DOHH2 (cell line): ENCODE measurements around the gene FAM53B.

Source experiments
- CTCF ChIP-seq: fragments of 200-600 bp; sonication (generic); IDR thresholded peaks from one replicate; pipeline ENCODE4 v1.5.1; 2014; ENCODE audit warnings: antibody characterized with exemption, mild to moderate bottlenecking, low read depth, low read length; ENCODE audit not compliant: poor library complexity, severe bottlenecking
- EZH2phosphoT487 ChIP-seq: fragments of 200-600 bp; sonication (generic); IDR thresholded peaks from 2 replicates; pipeline ENCODE4 v1.6.1; 2017; ENCODE audit warnings: borderline replicate concordance, mild to moderate bottlenecking, antibody characterized with exemption, low read length, moderate library complexity, mixed read lengths

DNA sequence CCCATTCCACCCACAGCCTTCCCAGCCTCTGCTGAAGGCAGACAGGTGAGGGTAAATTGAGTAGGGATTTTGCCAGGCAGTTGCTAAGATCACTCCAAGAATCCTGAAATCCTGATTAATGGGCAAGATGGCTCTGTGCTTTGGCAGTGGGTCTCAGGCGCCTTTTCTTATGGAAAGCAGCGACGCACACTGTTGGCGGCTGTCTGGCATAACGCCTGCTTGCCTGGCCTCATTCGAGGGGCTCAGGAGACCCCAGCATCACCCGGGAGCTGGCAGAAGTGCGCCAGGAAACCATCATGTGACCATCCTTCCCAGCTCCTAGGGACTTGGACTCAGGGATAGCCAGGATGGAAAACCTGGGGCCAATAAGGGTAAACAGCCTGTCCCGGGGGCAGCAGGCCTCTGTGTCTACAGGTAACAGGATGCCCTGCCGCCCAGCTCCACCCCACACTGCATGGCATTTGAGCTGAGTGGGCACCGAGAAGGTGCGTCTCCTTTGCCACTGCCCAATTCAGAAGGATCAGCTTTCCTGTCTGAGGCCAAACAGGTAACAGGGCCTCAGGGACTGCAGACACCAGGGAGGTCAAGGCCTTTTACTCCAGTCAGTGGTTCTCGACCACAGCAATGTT is 98.6 kb downstream of the FAM53B start:
- TF ChIP-seq CTCF (no peak), EZH2phosphoT487 (no peak)
